GM23338 (cell line): Measurements from ENCODE around the gene LDLR. TPM values are rescaled to one million over a fixed set of nuclear protein-coding genes. Genes with fewer than 3 reads are reported as not detected.
A peak's percentile ranks its signal among the peaks of the same experiment; 100 is the strongest.

ENCODE experiments used
- ATAC-seq: fragments of 200-7000 bp; cut with Tn5 transposase; 3 replicates; pipeline ENCODE4 v1.9.1; 2020
- DNase-seq: peaks from one replicate; pipeline ENCODE4 v3.0.0-alpha.2; 2015; ENCODE audit warnings: low spot score
- H2AFZ ChIP-seq: fragments of 200-600 bp; sonication (generic); 2 replicates; pipeline ENCODE4 v1.8.0; 2016; ENCODE audit warnings: antibody characterized with exemption, mild to moderate bottlenecking, moderate library complexity
- H3F3A ChIP-seq: fragments of 200-600 bp; sonication (generic); replicated peaks from 2 replicates; pipeline ENCODE4 v1.8.0; 2017; ENCODE audit warnings: antibody characterized with exemption, mixed run types, low read depth
- H3K27ac ChIP-seq: fragments of 200-600 bp; sonication (generic); 2 replicates; pipeline ENCODE4 v1.6.1; 2016; ENCODE audit warnings: low read depth
- H3K27me3 ChIP-seq: fragments of 200-600 bp; sonication (generic); 2 replicates; pipeline ENCODE4 v1.8.0; 2016; ENCODE audit warnings: mild to moderate bottlenecking, mixed run types, moderate library complexity; ENCODE audit not compliant: insufficient read depth
- H3K36me3 ChIP-seq: fragments of 200-600 bp; sonication (generic); 2 replicates; pipeline ENCODE4 v1.8.0; 2016; ENCODE audit warnings: mild to moderate bottlenecking; ENCODE audit not compliant: insufficient read depth
- H3K4me1 ChIP-seq: fragments of 200-600 bp; sonication (generic); 2 replicates; pipeline ENCODE4 v1.8.0; 2016; ENCODE audit warnings: mild to moderate bottlenecking, moderate library complexity; ENCODE audit not compliant: insufficient read depth
- H3K4me2 ChIP-seq: fragments of 200-600 bp; sonication (generic); 2 replicates; pipeline ENCODE4 v1.7.1; 2017; ENCODE audit warnings: mixed run types
- H3K4me3 ChIP-seq: fragments of 200-600 bp; sonication (generic); 2 replicates; pipeline ENCODE4 v1.6.1; 2016; ENCODE audit warnings: mixed run types
- H3K79me2 ChIP-seq: fragments of 200-600 bp; sonication (generic); replicated peaks from 2 replicates; pipeline ENCODE4 v1.8.0; 2017; ENCODE audit warnings: mild to moderate bottlenecking; ENCODE audit not compliant: insufficient read depth
- H3K9me2 ChIP-seq: fragments of 200-600 bp; sonication (generic); 2 replicates; pipeline ENCODE4 v1.8.0; 2017; ENCODE audit not compliant: insufficient read depth
- H4K20me1 ChIP-seq: fragments of 200-600 bp; sonication (generic); replicated peaks from 2 replicates; pipeline ENCODE4 v1.8.0; 2017; ENCODE audit warnings: mild to moderate bottlenecking; ENCODE audit not compliant: insufficient read depth
- H3K27ac Mint-ChIP-seq: 2 replicates; pipeline ENCODE4 v1.8.0; 2020; ENCODE audit warnings: inconsistent platforms, mild to moderate bottlenecking, moderate library complexity, mixed read lengths
- H3K27me3 Mint-ChIP-seq: 3 replicates; pipeline ENCODE4 v1.8.0; 2022; ENCODE audit warnings: low read depth, mild to moderate bottlenecking, moderate library complexity, mixed read lengths, inconsistent platforms; ENCODE audit not compliant: insufficient read depth, poor library complexity
- H3K36me3 Mint-ChIP-seq: 3 replicates; pipeline ENCODE4 v1.8.0; 2021; ENCODE audit warnings: low read depth, mild to moderate bottlenecking, inconsistent platforms, moderate library complexity, mixed read lengths
- H3K4me1 Mint-ChIP-seq: 3 replicates; pipeline ENCODE4 v1.8.0; 2020; ENCODE audit warnings: mild to moderate bottlenecking, inconsistent platforms, mixed read lengths
- H3K4me3 Mint-ChIP-seq: 3 replicates; pipeline ENCODE4 v1.8.0; 2021; ENCODE audit warnings: moderate library complexity, mild to moderate bottlenecking, inconsistent platforms, mixed read lengths
- H3K9me3 Mint-ChIP-seq: 3 replicates; pipeline ENCODE4 v1.8.0; 2020; ENCODE audit warnings: moderate library complexity, mild to moderate bottlenecking, inconsistent platforms, mixed read lengths
- CREB1 ChIP-seq: fragments of 250-450 bp; sonication (Bioruptor Pico); IDR thresholded peaks from 2 replicates; pipeline ENCODE4 v1.5.0; 2020; ENCODE audit warnings: low read depth, mild to moderate bottlenecking, moderate library complexity
- EZH2 ChIP-seq: fragments of 200-600 bp; sonication (generic); IDR thresholded peaks from one replicate; pipeline ENCODE4 v1.8.0; 2017; ENCODE audit warnings: antibody characterized with exemption, mild to moderate bottlenecking, low read depth; ENCODE audit not compliant: unreplicated experiment
- JUNB ChIP-seq: IDR thresholded peaks from one replicate; pipeline ENCODE4 v1.6.1; 2016; ENCODE audit warnings: antibody characterized with exemption; ENCODE audit not compliant: unreplicated experiment
- POLR2AphosphoS5 ChIP-seq: IDR thresholded peaks from 2 replicates; pipeline ENCODE4 v1.6.1; 2016; ENCODE audit warnings: antibody characterized with exemption, low read depth
- STAT1 ChIP-seq: IDR thresholded peaks from one replicate; pipeline ENCODE4 v1.6.1; 2016; ENCODE audit warnings: antibody characterized with exemption; ENCODE audit not compliant: unreplicated experiment
- ZNF114 ChIP-seq: fragments of 250-450 bp; sonication (Bioruptor Pico); IDR thresholded peaks from 2 replicates; pipeline ENCODE4 v1.5.0; 2020; ENCODE audit warnings: mild to moderate bottlenecking, moderate library complexity
- ZNF331 ChIP-seq: fragments of 250-450 bp; sonication (Bioruptor Pico); IDR thresholded peaks from 2 replicates; pipeline ENCODE4 v1.5.0; 2020; ENCODE audit warnings: low read depth, mild to moderate bottlenecking, moderate library complexity
- polyA plus RNA-seq: library from polyadenylated mRNA; unstranded; fragments of >200 nt; fragmentation: Nextera tagmentation; extraction: Ambion mirVana; gene quantifications from 2 replicates; pipeline ENCODE4 v1.2.1, GENCODE V29; 2016
- total RNA-seq: library from RNA; depleted of rRNA; stranded (reverse); fragments of >200 nt; shearing (Covaris generic); gene quantifications from 2 replicates; pipeline ENCODE4 v1.2.3, GENCODE V29; 2014
- TF ChIP-seq, protein P1 (sequence below), 2 experiments: fragments of 200-600 bp in 1 of 2; sonication (generic) in 1 of 2; conservative IDR thresholded peaks; 2 replicates each; pipeline versions ENCODE4 v1.5.1 to v1.6.1; 2016 to 2017; ENCODE audit warnings: antibody characterized with exemption in 2 of 2, low read depth in 2 of 2, mild to moderate bottlenecking in 2 of 2, moderate library complexity in 1 of 2
- TF ChIP-seq, protein P2 (sequence below): fragments of 250-450 bp; sonication (Bioruptor Pico); IDR thresholded peaks from 2 replicates; pipeline ENCODE4 v1.5.0; 2020; ENCODE audit warnings: mild to moderate bottlenecking, moderate library complexity

LDLR gene
- total and polyA plus RNA-seq, 2 experiments from 2014 or later: 57.6 to 180 TPM

DNA sequence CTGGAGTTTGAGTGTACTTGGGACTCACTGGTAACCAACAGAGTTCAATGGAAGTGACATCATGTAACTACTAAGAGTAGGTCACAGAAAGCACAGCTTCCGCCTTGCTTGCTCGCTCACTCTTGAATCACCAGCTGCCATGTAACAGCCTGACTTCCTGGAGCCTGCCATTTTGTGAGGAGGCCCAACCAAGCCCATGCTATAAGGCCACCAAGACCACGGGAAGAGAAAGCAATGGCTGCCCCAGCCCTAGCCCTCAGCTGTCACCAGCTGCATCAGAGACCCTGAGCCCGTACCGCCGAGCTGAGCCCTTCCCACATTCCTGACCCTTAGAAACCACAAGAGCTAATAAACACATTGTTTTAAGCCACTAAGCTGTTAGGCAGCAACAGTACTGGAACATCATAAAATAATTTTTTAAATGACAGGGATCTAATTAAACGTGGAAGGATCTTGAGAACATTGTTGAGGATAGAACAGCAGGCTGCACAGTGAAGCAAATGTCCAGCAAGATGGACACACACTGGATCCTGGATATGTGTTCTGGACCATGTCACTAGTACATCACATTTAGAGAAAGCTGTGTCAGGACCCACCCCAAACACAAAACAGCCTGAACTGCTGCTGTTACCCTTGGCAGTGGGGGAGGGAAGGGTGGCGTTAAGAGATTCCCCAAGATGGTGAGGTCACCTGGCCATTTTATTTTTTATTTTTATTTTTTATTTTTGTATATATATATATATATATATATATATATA lies 21.7 kb upstream of the LDLR start:
- Mint-ChIP-seq H3K36me3 (peaks cover 37% of the 10 kb centered on the region), H3K4me1 (peaks cover 4% of the 10 kb centered on the region), H3K27ac (no peak overlapping the region; the same call in 1 of the 2 replicates), H3K9me3 (peaks cover 3% of the 10 kb centered on the region; the same call in 2 of the 3 replicates), H3K27me3 (peaks cover 27% of the 10 kb centered on the region), H3K4me3 (no peak overlapping the region)
- no peak for DNase-seq
- no peaks in the 10 kb centered on the region for H3K36me3 ChIP-seq
- no peaks in the 10 kb centered on the region for H3K9me2 ChIP-seq
- TF ChIP-seq ZNF331 (CRISPR knock-in tag) (peak; percentile 68), STAT1 (no peak), JUNB (no peak), EZH2 (no peak)
- 0 out of 2 replicates have a peak, but pooled peaks cover 2% of the 10 kb centered on the region for H3F3A ChIP-seq
- H3K4me1 ChIP-seq: no peaks in the 10 kb centered on the region
- no peaks in the 10 kb centered on the region for H3K27me3 ChIP-seq
- H3K27ac ChIP-seq: 0 out of 2 replicates have a peak overlapping the region, but pooled peaks have one; percentile 26
- no peaks in the 10 kb centered on the region for H3K79me2 ChIP-seq
- H3K4me2 ChIP-seq: no peak overlapping the region
- no peak overlapping the region for H3K4me3 ChIP-seq
- no peak for ATAC-seq
- 0 out of 2 replicates have a peak, but pooled peaks cover 3% of the 10 kb centered on the region for H4K20me1 ChIP-seq
- no peak overlapping the region for H2AFZ ChIP-seq

DNA sequence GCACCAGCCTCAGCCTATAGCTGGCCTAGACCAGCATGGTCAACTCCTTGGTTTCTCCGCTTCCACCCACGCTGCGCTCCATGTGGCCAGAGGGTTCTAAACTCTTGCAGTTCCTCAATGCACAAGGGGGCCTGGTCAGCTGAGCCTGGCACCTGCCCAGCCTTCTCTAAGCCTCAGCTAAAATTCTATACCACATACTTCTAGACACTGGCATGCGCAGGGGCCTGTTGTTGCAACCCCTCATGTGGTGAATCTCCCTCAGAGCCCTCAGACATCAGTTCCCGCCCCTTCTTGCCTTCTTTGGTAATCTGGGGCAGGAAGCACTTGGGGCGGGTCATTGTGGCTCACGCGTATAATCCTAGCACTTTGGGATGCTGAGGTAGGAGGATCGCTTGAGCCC lies 19.7 kb upstream of the LDLR start:
- no peaks in the 10 kb centered on the region for H3K4me1 ChIP-seq
- no peaks in the 10 kb centered on the region for H3K36me3 ChIP-seq
- peaks cover 3% of the 10 kb centered on the region for H3K9me3 Mint-ChIP-seq
- no peak overlapping the region for H3K4me2 ChIP-seq
- H3K36me3 Mint-ChIP-seq: peaks cover 27% of the 10 kb centered on the region
- H3K4me3 Mint-ChIP-seq: no peak overlapping the region
- peaks cover 4% of the 10 kb centered on the region for H3K4me1 Mint-ChIP-seq
- H3K9me2 ChIP-seq: no peaks in the 10 kb centered on the region
- DNase-seq (peak; percentile 60), ATAC-seq (peak; percentile 58)
- no peak overlapping the region for H2AFZ ChIP-seq
- no peak overlapping the region for H3K4me3 ChIP-seq
- H3K27ac Mint-ChIP-seq: peak overlapping the region; percentile 45; the same call in 1 of the 2 replicates
- H3K27me3 Mint-ChIP-seq: peaks cover 31% of the 10 kb centered on the region
- no peaks in the 10 kb centered on the region; the same call in 1 of the 2 replicates for H4K20me1 ChIP-seq
- H3K27me3 ChIP-seq: no peaks in the 10 kb centered on the region
- no peak overlapping the region for H3K27ac ChIP-seq
- no peaks in the 10 kb centered on the region for H3K79me2 ChIP-seq
- H3F3A ChIP-seq: 0 out of 2 replicates have a peak, but pooled peaks cover 2% of the 10 kb centered on the region
- TF ChIP-seq CREB1 (no peak), ZNF114 (CRISPR knock-in tag) (no peak), EZH2 (no peak), POLR2AphosphoS5 (no peak)
- TF ChIP-seq, protein P1, sequence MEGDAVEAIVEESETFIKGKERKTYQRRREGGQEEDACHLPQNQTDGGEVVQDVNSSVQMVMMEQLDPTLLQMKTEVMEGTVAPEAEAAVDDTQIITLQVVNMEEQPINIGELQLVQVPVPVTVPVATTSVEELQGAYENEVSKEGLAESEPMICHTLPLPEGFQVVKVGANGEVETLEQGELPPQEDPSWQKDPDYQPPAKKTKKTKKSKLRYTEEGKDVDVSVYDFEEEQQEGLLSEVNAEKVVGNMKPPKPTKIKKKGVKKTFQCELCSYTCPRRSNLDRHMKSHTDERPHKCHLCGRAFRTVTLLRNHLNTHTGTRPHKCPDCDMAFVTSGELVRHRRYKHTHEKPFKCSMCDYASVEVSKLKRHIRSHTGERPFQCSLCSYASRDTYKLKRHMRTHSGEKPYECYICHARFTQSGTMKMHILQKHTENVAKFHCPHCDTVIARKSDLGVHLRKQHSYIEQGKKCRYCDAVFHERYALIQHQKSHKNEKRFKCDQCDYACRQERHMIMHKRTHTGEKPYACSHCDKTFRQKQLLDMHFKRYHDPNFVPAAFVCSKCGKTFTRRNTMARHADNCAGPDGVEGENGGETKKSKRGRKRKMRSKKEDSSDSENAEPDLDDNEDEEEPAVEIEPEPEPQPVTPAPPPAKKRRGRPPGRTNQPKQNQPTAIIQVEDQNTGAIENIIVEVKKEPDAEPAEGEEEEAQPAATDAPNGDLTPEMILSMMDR (conservative IDR thresholded peaks at IDR 0.05; ENCODE audit: low read depth in 2 of 2): no peak
- TF ChIP-seq, protein P2, sequence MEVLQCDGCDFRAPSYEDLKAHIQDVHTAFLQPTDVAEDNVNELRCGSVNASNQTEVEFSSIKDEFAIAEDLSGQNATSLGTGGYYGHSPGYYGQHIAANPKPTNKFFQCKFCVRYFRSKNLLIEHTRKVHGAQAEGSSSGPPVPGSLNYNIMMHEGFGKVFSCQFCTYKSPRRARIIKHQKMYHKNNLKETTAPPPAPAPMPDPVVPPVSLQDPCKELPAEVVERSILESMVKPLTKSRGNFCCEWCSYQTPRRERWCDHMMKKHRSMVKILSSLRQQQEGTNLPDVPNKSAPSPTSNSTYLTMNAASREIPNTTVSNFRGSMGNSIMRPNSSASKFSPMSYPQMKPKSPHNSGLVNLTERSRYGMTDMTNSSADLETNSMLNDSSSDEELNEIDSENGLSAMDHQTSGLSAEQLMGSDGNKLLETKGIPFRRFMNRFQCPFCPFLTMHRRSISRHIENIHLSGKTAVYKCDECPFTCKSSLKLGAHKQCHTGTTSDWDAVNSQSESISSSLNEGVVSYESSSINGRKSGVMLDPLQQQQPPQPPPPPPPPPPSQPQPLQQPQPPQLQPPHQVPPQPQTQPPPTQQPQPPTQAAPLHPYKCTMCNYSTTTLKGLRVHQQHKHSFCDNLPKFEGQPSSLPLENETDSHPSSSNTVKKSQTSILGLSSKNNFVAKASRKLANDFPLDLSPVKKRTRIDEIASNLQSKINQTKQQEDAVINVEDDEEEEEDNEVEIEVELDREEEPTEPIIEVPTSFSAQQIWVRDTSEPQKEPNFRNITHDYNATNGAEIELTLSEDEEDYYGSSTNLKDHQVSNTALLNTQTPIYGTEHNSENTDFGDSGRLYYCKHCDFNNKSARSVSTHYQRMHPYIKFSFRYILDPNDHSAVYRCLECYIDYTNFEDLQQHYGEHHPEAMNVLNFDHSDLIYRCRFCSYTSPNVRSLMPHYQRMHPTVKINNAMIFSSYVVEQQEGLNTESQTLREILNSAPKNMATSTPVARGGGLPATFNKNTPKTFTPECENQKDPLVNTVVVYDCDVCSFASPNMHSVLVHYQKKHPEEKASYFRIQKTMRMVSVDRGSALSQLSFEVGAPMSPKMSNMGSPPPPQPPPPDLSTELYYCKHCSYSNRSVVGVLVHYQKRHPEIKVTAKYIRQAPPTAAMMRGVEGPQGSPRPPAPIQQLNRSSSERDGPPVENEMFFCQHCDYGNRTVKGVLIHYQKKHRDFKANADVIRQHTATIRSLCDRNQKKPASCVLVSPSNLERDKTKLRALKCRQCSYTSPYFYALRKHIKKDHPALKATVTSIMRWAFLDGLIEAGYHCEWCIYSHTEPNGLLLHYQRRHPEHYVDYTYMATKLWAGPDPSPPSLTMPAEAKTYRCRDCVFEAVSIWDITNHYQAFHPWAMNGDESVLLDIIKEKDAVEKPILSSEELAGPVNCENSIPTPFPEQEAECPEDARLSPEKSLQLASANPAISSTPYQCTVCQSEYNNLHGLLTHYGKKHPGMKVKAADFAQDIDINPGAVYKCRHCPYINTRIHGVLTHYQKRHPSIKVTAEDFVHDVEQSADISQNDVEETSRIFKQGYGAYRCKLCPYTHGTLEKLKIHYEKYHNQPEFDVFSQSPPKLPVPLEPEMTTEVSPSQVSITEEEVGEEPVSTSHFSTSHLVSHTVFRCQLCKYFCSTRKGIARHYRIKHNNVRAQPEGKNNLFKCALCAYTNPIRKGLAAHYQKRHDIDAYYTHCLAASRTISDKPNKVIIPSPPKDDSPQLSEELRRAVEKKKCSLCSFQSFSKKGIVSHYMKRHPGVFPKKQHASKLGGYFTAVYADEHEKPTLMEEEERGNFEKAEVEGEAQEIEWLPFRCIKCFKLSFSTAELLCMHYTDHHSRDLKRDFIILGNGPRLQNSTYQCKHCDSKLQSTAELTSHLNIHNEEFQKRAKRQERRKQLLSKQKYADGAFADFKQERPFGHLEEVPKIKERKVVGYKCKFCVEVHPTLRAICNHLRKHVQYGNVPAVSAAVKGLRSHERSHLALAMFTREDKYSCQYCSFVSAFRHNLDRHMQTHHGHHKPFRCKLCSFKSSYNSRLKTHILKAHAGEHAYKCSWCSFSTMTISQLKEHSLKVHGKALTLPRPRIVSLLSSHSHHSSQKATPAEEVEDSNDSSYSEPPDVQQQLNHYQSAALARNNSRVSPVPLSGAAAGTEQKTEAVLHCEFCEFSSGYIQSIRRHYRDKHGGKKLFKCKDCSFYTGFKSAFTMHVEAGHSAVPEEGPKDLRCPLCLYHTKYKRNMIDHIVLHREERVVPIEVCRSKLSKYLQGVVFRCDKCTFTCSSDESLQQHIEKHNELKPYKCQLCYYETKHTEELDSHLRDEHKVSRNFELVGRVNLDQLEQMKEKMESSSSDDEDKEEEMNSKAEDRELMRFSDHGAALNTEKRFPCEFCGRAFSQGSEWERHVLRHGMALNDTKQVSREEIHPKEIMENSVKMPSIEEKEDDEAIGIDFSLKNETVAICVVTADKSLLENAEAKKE (CRISPR knock-in tag): no peak
